Eye (tissue), 1 donor: ENCODE results near the gene PLPPR1.
"Not testable (repeated sequence)": the region's sequence is repeated elsewhere in the genome, so short reads cannot be mapped to it uniquely, and the experiment has no call there.

Experiments
- DNase-seq: peaks from one replicate; pipeline ENCODE4 v3.0.0-alpha.2; 2015

Gene PLPPR1

DNA sequence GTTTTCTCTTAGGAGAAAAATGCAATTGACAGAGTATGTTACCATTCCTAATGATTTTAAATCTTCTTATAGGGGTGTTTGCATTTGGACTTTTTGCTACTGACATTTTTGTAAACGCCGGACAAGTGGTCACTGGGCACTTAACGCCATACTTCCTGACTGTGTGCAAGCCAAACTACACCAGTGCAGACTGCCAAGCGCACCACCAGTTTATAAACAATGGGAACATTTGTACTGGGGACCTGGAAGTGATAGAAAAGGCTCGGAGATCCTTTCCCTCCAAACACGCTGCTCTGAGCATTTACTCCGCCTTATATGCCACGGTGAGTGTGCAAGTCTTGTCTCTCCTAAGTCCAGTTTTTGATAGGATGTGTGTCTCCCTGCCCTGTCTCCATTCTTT lies 280.6 kb downstream of the PLPPR1 start:
- DNase-seq = no peak

- no peak for DNase-seq
These were observed 282.7 kb downstream of the PLPPR1 start for GRCh38 chr9:101311191-101311590.

- DNase-seq = peak; percentile 95
These were observed 283.4 kb downstream of the PLPPR1 start for GRCh38 chr9:101311758-101312420.

DNA sequence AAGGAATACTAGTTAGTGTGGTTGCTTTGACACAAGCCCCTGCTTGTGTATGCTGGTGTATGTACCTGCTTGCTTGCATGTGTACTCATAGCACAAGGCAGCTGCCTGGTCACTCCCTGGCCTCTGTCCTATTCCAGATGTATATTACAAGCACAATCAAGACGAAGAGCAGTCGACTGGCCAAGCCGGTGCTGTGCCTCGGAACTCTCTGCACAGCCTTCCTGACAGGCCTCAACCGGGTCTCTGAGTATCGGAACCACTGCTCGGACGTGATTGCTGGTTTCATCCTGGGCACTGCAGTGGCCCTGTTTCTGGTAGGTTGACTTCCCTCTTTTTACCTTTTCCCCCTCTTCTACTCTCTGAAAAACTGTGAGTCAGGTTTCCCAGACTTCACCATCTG lies 284.1 kb downstream of the PLPPR1 start:
- no peak for DNase-seq

DNA sequence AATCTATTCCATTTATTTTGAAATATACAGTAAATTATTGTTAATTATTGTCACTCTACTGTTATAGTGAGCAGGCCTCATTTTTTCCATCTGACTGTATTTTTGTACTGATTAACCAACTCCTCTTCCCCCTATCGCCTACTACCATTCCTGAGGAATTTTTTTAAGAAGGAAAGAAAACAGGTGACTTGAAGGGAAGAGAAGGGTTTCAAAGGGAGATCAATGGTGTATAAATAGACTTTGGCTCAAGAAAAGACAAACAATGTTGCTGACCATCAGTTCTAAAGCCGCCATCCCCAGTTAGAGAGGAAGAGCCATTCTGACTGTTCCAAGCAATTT lies 286.6 kb downstream of the PLPPR1 start:
- DNase-seq = no peak

DNA sequence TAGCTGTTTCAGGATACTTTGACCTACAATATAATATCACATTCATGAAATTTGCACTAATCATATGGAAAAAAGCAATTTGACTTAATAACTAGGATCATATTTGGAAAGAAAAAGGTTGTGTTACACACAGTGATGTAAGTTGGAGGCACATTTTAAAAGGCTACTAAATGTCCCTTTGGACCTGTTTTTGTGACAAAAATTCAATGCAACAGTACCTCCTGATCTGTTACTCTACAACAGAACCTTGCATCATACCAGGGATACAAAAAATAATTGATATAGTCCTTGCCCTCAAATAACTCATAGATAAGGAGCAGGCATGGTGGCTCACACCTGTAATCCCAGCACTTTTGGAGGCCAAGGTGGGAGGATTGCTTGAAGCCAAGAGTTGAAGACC lies 289.2 kb downstream of the PLPPR1 start:
- DNase-seq = no peak

- DNase-seq = no peak
These were observed 294.6 kb downstream of the PLPPR1 start for GRCh38 chr9:101323129-101323528.

DNA sequence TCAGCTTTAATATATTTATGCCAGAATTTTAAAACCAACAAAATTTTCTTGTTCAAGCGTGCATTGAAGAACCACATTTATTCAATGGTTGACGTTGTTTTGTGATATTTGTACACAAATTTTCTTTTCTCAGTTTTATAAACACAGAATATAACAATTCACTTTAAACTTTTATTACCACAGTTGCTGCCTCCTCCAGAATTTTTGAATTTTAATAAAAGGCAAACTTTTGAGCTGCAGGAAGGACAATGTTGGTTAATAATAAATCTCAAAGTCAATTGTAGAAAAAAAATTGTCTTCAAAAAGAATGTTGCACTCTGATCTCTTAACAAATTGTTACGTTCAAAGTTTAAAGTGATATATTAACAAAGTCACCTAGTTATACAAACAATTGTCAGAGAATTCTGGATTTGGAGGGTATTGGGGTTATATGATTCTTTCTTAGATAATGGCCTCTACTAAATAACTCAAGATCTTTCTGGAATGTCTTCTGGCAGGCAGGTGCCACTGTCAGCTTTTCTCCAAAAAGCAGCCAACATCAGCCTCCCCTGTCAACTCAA lies 295.8 kb downstream of the PLPPR1 start:
- no peak for DNase-seq

GRCh38 chr9:101325053-101325452 lies 296.5 kb downstream of the PLPPR1 start:
- no peak for DNase-seq

DNA sequence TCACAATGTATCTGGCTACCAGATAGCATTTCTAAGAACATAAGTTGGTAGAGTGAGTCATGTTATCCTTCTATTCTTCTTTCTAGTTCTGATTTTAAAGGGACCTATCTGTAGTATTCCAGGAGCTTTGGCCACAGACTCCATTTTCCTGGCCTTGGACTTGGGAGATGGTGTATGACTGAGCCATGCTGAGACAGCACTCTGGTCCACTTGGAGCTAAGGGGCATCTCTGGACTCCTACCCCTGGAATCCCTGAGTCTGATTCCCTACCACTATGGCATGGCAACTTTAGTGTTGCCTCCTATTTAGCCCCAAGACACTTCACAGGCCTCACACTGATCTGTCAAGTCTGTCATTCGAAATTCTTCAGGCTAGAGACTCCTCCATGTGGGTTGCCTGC lies 297.5 kb downstream of the PLPPR1 start:
- no peak for DNase-seq

DNA sequence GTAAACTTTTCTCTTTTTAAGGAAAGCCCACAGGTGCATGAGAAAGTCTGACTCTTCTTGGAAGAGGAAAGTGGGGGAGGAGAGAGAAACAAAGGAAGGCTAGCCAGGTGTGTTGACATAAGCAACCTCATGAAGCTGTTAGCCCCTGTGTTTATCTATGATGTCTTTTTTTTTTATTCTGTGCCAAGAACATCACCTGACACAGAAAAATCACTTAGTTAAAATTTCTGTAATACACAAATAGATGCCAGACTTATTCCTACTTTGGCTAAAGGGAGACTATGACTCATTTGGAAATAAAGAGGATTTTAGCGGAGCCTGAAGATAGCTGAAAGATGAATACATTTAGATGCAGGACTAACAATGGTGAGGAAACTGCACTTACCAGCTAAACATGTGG lies 298.0 kb downstream of the PLPPR1 start:
- no peak for DNase-seq

DNA sequence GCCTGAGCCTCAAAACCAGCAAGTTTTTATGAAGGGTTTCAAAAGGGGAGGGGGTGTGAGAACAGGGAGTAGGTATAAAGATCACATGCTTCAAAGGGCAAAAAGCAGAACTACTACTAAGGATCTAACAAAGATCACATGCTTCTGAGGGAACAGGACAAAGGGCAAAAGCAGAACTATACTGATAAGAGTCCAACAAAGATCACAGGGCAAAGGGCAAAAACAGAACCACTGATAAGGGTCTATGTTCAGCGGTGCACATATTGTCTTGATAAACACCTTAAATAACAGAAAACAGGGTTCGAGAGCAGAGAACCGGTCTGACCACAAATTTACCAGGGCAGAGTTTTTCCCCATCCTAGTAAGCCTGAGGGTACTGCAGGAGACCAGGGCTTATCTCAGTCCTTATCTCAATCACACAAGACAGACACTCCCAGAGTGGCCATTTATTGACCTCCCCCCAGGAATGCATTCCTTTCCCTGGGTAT lies 298.9 kb downstream of the PLPPR1 start:
- DNase-seq = not testable (repeated sequence)

DNA sequence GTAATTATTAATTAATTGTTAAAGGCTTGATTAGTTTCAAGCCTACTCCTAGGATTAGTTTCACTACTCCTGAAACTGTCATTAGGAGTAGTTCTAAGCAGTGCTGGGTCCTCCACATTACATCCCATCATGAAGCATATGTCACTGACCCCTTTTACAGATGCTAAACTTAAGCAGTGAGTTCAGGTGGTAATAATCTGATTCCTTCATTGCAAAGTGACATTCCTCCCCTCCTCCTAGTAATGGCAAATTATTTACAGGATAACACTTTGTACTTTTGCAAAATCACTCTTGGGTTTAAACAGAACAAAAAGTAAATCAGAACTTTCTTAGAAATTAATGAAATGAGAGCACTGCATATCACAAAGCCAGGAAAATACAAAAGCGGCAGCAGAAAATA lies 303.8 kb downstream of the PLPPR1 start:
- DNase-seq = no peak

DNA sequence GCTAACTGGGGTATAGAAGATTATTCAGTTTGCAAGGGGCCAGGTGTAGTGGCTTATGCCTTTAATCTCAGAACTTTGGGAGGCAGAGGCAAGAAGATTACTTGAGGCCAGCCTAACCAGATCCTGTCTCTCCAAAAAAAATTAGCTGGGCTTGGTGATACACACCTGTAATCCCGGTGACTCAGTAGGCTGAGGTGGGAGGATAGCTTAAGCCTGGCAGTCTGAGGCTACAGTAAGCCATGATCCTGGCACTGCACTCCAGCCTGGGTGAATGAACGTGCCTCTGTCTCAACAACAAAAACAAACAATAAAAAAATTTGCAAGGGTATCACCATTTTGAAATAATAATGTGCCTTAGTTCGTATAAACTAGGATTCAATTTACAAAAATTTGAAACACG lies 305.0 kb downstream of the PLPPR1 start:
- no peak for DNase-seq

- DNase-seq = no peak
These were observed 305.6 kb downstream of the PLPPR1 start for GRCh38 chr9:101333926-101334702.

- DNase-seq = no peak
These were observed 307.6 kb downstream of the PLPPR1 start for GRCh38 chr9:101336091-101336490.

DNA sequence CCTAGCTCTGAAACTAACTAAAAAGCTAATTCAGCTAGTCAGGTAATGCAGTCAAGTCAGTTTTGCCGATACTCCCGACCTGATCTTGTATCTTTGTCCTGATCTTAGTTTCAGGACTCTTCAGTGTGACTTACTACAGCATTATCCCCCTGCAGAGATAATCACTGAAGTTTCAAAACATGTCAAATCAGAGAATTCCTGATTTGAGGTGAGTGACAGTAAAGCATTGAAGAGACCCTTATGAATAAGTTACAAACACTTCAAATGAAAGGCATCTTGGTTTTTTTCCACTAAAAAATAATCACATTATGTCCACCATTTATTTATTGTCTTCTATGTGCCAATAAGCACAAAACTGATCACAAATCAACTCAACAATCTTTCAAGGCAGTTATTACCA lies 308.7 kb downstream of the PLPPR1 start:
- DNase-seq = no peak

- DNase-seq = no peak
These were observed 313.4 kb downstream of the PLPPR1 start for GRCh38 chr9:101341958-101342357.

DNA sequence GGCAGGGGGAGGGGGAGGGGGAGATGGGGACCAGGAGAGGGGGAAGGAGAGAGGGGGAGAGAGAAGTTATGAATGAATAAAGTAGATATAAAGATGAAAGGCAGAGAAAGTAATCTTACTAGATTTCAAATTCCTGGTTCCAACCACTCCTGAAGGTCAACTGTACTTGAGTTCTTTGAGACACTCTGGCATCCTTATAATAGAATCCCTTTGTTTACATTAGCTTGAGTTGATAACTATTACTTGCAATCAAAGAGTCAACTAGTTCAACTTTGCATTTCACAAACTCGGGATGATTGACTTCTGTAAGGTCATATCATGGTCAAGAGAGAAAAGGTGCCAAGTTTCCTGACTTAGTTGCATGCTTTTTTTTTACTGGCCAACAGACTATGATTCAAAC lies 314.1 kb downstream of the PLPPR1 start:
- no peak for DNase-seq

- no peak for DNase-seq
These were observed 321.8 kb downstream of the PLPPR1 start for GRCh38 chr9:101350285-101350684.

DNA sequence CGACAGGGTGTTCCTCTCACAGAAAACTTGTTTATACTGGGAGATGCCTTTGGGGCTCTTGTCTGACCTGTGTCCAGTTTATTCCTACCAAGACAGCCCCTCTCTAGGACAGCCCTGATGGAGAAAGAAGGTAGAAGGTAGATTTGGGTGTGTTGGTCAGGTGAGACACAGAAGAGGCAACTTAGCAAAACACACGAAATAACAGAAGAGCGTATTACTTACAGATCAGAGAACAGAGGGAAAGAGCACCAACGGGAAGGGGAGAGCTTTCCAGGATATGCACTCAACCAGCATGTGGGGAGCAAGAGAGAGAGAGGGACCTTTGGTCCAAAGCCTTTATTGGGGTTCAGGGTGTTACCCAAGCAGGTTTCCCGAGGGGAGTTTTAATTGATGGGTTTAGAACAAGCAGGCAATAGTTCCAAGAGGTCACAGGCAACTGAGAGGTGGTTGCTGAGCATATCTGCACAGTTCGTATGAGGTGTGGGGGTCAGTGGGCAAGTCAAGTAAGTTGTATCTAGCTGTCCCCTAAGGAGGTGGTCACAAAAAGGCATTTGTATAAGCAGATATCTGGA lies 324.5 kb downstream of the PLPPR1 start:
- DNase-seq = no peak

- DNase-seq = no peak
These were observed 325.2 kb downstream of the PLPPR1 start for GRCh38 chr9:101353683-101354082.

DNA sequence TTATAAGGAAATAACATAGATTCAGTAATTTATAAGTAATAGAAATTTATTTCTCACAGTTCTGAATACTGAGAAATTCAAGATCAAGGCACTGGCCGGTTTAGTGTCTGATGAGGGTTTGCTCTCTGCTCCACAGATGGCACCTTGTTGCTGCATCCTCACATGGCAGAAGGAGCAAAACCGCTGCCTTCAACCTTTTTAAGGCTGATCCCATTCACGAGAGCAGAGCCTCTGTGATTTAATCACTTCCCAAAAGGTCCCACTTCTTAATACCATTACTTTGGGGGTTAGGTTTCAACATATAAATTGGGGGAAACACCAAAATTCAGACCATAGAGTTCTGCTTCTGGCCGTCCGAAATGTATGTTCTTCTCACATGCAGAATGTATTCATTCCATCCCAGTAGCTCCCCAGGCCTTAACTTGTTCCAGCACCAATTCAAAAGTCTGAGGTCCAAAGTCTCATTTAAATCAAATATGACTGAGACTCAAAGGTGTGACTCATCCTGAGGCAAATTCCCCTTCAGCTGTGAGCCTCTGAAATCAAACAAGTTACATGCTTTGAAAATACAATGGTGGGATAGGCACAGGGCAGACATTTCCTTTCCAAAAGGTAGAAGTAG lies 325.7 kb downstream of the PLPPR1 start:
- DNase-seq = no peak
